MV-4-11 (cell line): ENCODE data around the gene FIBCD1.

ENCODE experiments used
- DNase-seq: peaks from one replicate; lab custom pipeline; 2025; lab: John Stamatoyannopoulos, UW

FIBCD1 gene

GRCh38 chr9:130895038-130895437 is 44.0 kb downstream of the FIBCD1 start:
- DNase-seq, result no peak

- DNase-seq, result no peak
These were observed 44.5 kb downstream of the FIBCD1 start for GRCh38 chr9:130894546-130894945.

DNA sequence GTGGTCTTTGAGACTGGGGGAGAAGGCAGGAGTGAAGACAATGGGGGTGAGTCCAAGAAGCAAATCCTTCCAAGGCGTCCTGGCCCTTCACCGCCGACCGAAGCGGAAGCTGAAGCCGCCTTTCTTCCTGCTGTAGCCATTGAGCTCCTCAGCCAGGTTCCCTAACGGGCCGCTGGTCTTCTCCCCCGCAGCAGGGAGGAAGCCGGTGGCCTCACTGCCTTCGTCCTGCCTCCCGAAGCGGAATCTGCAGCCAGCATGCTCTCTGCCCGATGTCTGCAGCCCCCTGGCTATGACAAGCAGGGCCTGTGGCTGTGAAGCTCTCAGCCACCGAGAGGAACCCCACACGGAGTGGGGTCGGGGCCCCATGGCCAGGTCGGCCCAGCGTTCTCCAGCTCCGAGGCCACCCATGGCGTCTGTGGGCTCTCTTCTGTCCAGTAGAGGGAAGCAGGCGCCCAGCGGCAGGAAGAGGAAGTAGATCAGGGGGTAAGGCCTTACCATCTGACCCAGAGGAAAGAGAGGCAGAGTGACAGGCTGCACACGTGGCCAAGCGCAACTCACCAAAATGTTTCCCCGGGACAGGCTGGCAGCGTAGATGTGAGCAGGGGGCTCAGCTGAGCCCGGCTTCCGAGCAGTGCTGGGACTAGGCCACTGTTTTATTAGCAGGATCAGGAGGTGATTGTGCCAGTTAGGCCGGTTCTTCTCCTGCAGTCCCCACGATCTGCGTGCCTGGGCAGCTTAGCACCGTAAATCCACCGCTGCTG is 45.5 kb downstream of the FIBCD1 start:
- peak; percentile 79 for DNase-seq

GRCh38 chr9:130892477-130893304 is 46.4 kb downstream of the FIBCD1 start:
- DNase-seq, result no peak

- no peak for DNase-seq
These were observed 47.2 kb downstream of the FIBCD1 start for GRCh38 chr9:130891688-130892476.

DNA sequence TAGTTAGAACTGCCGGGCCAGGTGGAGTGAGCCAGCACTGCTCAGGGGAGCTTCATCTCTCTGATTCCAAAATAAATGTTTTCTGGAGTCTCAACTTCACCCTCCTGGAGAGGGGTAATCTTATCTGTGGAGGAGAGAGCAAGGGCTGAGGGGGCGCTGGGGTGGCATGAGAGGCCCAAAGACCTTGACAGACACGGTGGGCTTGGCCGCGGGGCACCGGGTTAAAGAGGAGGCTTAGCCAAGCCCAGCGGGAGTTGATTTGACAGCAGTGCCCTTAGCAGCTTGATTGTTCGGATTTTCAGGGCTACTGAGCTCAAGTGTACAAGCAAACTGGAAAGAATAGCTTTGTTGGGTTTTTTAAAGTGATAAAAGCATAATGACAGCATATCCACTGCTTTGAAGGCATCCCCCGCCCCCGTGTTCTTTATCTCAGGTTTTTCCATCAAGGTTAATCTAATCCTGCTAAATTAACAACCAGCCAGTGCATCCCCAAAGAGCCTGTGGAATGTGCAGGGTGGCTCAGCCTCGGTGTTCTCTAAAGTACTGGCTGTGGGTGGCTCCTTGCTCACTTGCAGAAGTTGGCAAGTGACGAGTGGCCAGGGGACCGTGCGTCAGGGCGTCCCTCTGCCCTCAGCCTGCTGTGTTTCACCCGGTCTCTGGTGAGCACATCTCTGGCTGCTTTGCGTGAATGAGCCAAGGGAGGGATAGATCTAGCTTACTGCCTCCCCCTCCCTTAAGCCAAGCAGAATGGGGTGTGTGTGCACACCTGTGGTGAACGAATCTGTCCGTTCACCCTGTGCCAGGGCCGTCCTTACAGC is 48.0 kb downstream of the FIBCD1 start:
- no peak for DNase-seq

DNA sequence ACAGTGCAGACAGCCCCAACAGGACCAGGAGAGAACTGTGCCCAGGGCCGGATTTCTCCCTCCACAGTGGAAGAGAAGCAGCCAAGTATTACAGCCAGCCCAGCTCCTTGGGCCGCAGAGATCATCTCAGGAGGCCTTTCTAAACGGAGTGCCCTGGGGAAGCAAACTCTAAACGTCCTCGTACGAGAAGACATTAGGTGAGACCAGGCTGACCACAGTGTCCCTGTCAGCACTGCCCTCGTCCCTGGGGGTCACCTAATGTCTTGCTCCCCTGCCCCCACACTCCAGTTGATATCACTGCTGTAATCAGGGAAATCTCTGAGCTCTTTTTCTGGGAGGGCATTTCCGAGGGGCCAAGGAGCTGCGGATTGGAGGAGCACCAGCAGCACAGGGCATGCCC is 48.9 kb downstream of the FIBCD1 start:
- no peak for DNase-seq

DNA sequence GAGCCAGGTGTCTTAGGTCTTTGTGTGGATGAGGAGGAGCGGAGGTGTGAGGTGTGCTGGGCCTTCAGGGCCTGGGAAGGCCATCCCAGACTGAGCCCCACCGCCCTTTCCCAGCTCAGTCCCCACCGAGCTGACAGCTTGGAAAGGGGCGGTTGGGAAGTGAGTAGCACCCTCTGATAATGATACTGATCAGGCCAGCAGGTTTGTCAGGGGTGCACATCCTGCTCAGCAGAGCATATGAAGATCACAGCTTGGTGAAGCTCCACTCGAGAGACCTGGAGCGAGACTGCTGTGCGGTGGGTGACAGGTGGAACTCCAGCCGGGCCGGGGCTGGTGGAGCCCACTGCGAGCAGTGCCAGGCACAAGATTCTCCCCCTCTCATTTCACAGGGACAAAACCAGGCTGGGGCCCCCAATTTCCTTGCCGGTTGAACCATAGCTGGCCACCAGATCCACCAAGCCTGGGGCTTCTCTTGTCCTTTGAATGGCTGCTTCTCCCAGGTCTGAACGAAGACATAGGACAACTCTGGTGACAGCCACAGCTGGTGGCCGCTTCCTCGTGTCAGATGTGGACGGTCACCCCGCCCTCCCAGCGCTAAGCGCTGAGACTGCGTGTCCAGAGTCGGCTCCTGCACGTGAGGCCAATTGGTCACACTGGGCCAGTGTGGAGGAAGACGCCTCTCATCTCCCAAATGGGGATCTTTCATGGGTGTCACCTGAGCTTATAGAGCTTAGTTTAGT is 50.7 kb downstream of the FIBCD1 start:
- no peak for DNase-seq

GRCh38 chr9:130887494-130888144 is 51.4 kb downstream of the FIBCD1 start:
- no peak for DNase-seq

- no peak for DNase-seq
These were observed 52.1 kb downstream of the FIBCD1 start for GRCh38 chr9:130886981-130887380.

- DNase-seq, result no peak
These were observed 53.3 kb downstream of the FIBCD1 start for GRCh38 chr9:130885484-130886375.

DNA sequence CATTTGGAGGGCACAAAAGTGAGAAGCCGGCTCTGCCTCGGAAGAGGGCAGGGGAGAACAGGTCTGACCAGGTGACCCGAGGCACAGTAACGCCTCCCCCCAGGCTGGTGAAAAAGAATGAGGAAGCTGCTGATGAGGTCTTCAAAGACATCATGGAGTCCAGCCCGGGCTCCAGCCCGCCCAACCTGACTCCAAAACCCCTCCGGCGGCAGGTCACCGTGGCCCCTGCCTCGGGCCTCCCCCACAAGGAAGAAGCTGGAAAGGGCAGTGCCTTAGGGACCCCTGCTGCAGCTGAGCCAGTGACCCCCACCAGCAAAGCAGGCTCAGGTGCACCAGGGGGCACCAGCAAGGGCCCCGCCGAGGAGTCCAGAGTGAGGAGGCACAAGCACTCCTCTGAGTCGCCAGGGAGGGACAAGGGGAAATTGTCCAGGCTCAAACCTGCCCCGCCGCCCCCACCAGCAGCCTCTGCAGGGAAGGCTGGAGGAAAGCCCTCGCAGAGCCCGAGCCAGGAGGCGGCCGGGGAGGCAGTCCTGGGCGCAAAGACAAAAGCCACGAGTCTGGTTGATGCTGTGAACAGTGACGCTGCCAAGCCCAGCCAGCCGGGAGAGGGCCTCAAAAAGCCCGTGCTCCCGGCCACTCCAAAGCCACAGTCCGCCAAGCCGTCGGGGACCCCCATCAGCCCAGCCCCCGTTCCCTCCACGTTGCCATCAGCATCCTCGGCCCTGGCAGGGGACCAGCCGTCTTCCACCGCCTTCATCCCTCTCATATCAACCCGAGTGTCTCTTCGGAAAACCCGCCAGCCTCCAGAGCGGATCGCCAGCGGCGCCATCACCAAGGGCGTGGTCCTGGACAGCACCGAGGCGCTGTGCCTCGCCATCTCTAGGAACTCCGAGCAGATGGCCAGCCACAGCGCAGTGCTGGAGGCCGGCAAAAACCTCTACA is 54.2 kb downstream of the FIBCD1 start:
- DNase-seq, result no peak

GRCh38 chr9:130884111-130884531 is 54.9 kb downstream of the FIBCD1 start:
- DNase-seq, result no peak

DNA sequence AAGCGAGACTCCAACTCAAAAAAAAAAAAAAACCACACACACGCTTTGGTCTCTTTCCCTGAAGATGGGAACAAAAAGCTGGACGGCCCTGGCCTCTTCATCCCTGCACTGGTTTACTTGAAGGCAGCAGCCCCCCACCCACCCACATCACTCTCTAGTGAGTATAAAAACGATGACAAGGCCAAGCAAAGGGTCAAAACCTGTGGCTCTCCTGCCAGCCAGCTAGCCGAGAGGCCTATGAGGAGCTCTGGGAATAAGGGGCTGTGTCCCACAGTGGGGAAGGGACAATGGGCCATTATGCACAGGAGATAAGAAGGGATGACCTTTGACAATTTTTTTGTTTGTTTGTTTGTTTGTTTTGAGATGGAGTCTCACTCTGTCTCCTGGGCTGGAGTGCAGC is 55.6 kb downstream of the FIBCD1 start:
- DNase-seq, result no peak

- no peak for DNase-seq
These were observed 56.3 kb downstream of the FIBCD1 start for GRCh38 chr9:130882696-130883225.

DNA sequence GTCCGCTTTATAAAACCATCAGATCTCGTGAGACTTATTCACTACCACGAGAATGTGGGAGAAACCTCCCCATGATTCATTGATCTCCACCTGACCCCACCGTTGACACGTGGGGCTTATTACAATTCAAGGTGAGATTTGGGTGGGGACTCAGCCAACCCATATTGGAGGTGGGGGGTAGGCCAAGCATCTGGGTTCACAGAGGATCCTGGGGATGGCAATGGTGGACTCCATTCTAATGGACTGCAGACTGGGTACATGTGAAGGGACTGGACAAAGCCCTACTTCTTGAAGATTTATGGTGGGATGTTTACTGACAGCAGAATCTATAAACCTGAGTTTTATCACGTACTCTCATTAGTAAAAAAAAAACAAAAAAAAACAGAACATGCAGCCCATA is 57.5 kb downstream of the FIBCD1 start:
- DNase-seq, result no peak

DNA sequence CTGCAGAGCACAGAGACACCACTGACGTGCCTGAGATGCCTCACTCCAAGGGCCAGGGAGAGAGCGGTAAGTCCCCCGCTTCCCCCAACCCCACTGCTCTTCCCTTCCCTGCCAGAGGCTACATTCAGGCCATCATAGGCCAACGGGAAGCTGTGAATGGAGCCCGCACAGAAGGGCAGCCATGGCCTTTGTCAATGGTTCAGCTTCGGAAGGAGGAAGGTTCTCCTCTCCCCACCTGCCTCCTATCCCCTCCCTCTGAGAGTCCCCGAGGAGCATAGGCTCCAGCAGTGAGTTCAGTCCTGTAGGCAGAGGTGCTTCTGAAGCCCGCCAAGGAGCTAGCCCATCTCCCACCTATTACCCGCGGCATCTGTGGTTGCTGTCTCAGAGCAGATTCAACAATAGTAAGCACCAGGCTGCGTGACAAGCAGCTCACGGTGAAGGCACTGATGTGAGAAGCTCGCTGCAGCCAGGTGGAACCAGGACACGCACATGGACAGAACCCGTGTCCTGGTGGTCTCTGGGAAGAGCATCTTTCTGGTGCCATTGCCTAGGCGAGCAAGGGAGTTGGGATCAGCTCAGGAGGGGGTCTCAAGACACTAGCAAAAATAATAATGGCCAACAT is 58.3 kb downstream of the FIBCD1 start:
- no peak for DNase-seq
